ENCODE measurements around the gene TRERF1. TPM values are rescaled to one million over a fixed set of nuclear protein-coding genes. Genes with fewer than 3 reads are reported as not detected.

TRERF1 gene
- total and polyA plus RNA-seq, 2 experiments from 2014 or later: 11.2 to 20.6 TPM

DNA sequence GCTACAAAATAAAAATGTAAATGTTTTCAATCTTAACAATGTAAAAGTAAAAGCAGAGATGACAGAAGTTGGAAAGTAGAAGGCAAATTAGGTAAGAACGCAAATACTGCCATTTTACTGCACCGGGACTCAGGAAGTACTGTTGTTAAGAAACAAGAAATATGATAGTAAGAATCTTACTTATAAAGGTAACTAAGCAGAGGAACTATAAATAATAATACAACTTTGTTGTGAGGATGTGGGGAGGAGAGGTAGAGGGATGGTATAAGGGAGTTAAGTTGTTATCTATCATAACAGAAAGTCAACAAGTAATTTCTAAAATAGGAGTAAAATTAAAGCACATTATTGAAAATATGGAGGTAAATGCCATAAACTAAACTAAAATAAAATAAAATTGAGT, 129.8 kb downstream of the TRERF1 start (continued):
- TF ChIP-seq, protein P1, sequence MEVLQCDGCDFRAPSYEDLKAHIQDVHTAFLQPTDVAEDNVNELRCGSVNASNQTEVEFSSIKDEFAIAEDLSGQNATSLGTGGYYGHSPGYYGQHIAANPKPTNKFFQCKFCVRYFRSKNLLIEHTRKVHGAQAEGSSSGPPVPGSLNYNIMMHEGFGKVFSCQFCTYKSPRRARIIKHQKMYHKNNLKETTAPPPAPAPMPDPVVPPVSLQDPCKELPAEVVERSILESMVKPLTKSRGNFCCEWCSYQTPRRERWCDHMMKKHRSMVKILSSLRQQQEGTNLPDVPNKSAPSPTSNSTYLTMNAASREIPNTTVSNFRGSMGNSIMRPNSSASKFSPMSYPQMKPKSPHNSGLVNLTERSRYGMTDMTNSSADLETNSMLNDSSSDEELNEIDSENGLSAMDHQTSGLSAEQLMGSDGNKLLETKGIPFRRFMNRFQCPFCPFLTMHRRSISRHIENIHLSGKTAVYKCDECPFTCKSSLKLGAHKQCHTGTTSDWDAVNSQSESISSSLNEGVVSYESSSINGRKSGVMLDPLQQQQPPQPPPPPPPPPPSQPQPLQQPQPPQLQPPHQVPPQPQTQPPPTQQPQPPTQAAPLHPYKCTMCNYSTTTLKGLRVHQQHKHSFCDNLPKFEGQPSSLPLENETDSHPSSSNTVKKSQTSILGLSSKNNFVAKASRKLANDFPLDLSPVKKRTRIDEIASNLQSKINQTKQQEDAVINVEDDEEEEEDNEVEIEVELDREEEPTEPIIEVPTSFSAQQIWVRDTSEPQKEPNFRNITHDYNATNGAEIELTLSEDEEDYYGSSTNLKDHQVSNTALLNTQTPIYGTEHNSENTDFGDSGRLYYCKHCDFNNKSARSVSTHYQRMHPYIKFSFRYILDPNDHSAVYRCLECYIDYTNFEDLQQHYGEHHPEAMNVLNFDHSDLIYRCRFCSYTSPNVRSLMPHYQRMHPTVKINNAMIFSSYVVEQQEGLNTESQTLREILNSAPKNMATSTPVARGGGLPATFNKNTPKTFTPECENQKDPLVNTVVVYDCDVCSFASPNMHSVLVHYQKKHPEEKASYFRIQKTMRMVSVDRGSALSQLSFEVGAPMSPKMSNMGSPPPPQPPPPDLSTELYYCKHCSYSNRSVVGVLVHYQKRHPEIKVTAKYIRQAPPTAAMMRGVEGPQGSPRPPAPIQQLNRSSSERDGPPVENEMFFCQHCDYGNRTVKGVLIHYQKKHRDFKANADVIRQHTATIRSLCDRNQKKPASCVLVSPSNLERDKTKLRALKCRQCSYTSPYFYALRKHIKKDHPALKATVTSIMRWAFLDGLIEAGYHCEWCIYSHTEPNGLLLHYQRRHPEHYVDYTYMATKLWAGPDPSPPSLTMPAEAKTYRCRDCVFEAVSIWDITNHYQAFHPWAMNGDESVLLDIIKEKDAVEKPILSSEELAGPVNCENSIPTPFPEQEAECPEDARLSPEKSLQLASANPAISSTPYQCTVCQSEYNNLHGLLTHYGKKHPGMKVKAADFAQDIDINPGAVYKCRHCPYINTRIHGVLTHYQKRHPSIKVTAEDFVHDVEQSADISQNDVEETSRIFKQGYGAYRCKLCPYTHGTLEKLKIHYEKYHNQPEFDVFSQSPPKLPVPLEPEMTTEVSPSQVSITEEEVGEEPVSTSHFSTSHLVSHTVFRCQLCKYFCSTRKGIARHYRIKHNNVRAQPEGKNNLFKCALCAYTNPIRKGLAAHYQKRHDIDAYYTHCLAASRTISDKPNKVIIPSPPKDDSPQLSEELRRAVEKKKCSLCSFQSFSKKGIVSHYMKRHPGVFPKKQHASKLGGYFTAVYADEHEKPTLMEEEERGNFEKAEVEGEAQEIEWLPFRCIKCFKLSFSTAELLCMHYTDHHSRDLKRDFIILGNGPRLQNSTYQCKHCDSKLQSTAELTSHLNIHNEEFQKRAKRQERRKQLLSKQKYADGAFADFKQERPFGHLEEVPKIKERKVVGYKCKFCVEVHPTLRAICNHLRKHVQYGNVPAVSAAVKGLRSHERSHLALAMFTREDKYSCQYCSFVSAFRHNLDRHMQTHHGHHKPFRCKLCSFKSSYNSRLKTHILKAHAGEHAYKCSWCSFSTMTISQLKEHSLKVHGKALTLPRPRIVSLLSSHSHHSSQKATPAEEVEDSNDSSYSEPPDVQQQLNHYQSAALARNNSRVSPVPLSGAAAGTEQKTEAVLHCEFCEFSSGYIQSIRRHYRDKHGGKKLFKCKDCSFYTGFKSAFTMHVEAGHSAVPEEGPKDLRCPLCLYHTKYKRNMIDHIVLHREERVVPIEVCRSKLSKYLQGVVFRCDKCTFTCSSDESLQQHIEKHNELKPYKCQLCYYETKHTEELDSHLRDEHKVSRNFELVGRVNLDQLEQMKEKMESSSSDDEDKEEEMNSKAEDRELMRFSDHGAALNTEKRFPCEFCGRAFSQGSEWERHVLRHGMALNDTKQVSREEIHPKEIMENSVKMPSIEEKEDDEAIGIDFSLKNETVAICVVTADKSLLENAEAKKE (CRISPR knock-in tag; IDR thresholded peaks at IDR 0.05): no peak
- TF ChIP-seq, protein P2, sequence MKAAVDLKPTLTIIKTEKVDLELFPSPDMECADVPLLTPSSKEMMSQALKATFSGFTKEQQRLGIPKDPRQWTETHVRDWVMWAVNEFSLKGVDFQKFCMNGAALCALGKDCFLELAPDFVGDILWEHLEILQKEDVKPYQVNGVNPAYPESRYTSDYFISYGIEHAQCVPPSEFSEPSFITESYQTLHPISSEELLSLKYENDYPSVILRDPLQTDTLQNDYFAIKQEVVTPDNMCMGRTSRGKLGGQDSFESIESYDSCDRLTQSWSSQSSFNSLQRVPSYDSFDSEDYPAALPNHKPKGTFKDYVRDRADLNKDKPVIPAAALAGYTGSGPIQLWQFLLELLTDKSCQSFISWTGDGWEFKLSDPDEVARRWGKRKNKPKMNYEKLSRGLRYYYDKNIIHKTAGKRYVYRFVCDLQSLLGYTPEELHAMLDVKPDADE (IDR thresholded peaks at IDR 0.05): no peak
- TF ChIP-seq ZNF331 (CRISPR knock-in tag; IDR thresholded peaks at IDR 0.05; ENCODE audit: low read depth): no peak
- TF ChIP-seq STAT1 (IDR thresholded peaks at IDR 0.05; ENCODE audit: unreplicated experiment): no peak
- TF ChIP-seq, protein P3, sequence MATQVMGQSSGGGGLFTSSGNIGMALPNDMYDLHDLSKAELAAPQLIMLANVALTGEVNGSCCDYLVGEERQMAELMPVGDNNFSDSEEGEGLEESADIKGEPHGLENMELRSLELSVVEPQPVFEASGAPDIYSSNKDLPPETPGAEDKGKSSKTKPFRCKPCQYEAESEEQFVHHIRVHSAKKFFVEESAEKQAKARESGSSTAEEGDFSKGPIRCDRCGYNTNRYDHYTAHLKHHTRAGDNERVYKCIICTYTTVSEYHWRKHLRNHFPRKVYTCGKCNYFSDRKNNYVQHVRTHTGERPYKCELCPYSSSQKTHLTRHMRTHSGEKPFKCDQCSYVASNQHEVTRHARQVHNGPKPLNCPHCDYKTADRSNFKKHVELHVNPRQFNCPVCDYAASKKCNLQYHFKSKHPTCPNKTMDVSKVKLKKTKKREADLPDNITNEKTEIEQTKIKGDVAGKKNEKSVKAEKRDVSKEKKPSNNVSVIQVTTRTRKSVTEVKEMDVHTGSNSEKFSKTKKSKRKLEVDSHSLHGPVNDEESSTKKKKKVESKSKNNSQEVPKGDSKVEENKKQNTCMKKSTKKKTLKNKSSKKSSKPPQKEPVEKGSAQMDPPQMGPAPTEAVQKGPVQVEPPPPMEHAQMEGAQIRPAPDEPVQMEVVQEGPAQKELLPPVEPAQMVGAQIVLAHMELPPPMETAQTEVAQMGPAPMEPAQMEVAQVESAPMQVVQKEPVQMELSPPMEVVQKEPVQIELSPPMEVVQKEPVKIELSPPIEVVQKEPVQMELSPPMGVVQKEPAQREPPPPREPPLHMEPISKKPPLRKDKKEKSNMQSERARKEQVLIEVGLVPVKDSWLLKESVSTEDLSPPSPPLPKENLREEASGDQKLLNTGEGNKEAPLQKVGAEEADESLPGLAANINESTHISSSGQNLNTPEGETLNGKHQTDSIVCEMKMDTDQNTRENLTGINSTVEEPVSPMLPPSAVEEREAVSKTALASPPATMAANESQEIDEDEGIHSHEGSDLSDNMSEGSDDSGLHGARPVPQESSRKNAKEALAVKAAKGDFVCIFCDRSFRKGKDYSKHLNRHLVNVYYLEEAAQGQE (IDR thresholded peaks at IDR 0.05; ENCODE audit: unreplicated experiment): no peak
- TF ChIP-seq EZH2 (IDR thresholded peaks at IDR 0.05; ENCODE audit: low read depth, unreplicated experiment): no peak
- no peak for TF ChIP-seq CREB1 (CRISPR knock-in tag; IDR thresholded peaks at IDR 0.05; ENCODE audit: low read depth)
- no peak for TF ChIP-seq ZNF114 (CRISPR knock-in tag; IDR thresholded peaks at IDR 0.05)
- TF ChIP-seq NANOG (IDR thresholded peaks at IDR 0.05; ENCODE audit: borderline replicate concordance): no peak
- no peak for TF ChIP-seq JUNB (IDR thresholded peaks at IDR 0.05; ENCODE audit: unreplicated experiment)
- TF ChIP-seq EZH2phosphoT487 (IDR thresholded peaks at IDR 0.05; ENCODE audit: unreplicated experiment): no peak
- TF ChIP-seq, protein P4, sequence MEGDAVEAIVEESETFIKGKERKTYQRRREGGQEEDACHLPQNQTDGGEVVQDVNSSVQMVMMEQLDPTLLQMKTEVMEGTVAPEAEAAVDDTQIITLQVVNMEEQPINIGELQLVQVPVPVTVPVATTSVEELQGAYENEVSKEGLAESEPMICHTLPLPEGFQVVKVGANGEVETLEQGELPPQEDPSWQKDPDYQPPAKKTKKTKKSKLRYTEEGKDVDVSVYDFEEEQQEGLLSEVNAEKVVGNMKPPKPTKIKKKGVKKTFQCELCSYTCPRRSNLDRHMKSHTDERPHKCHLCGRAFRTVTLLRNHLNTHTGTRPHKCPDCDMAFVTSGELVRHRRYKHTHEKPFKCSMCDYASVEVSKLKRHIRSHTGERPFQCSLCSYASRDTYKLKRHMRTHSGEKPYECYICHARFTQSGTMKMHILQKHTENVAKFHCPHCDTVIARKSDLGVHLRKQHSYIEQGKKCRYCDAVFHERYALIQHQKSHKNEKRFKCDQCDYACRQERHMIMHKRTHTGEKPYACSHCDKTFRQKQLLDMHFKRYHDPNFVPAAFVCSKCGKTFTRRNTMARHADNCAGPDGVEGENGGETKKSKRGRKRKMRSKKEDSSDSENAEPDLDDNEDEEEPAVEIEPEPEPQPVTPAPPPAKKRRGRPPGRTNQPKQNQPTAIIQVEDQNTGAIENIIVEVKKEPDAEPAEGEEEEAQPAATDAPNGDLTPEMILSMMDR (conservative IDR thresholded peaks at IDR 0.05; ENCODE audit: low read depth in 2 of 2): no peak

Data from GM23338 (cell line).